Measurements from ENCODE around the gene GOLGA2.
"Not testable (repeated sequence)": the region's sequence is repeated elsewhere in the genome, so short reads cannot be mapped to it uniquely, and the experiment has no call there.

GOLGA2 gene

GRCh38 chr9:128292009-128292408 lies 16.2 kb upstream of the GOLGA2 start:
- H3K27ac ChIP-seq: no peak overlapping the region
- TF ChIP-seq ZFX (IDR thresholded peaks at IDR 0.05): no peak
- no peak for TF ChIP-seq CTCF (conservative IDR thresholded peaks at IDR 0.05)

- no peak overlapping the region for H3K27ac ChIP-seq
- TF ChIP-seq CTCF (conservative IDR thresholded peaks at IDR 0.05): no peak
- no peak for TF ChIP-seq ZFX (IDR thresholded peaks at IDR 0.05)
Observed at GRCh38 chr9:128288273-128289004, 12.6 kb upstream of the GOLGA2 start.

- TF ChIP-seq ZFX (IDR thresholded peaks at IDR 0.05) (no peak), CTCF (conservative IDR thresholded peaks at IDR 0.05) (no peak)
- H3K27ac ChIP-seq: no peak overlapping the region
Observed at GRCh38 chr9:128286440-128286839, 10.6 kb upstream of the GOLGA2 start.

GRCh38 chr9:128285033-128285784 lies 9.4 kb upstream of the GOLGA2 start:
- no peak overlapping the region for H3K27ac ChIP-seq
- TF ChIP-seq CTCF (conservative IDR thresholded peaks at IDR 0.05) (no peak), ZFX (IDR thresholded peaks at IDR 0.05) (no peak)

- no peak overlapping the region for H3K27ac ChIP-seq
- no peak for TF ChIP-seq CTCF (conservative IDR thresholded peaks at IDR 0.05)
- no peak for TF ChIP-seq ZFX (IDR thresholded peaks at IDR 0.05)
Observed at GRCh38 chr9:128282500-128282899, 6.7 kb upstream of the GOLGA2 start.

- H3K27ac ChIP-seq: no peak overlapping the region
- TF ChIP-seq CTCF (conservative IDR thresholded peaks at IDR 0.05) (no peak), ZFX (IDR thresholded peaks at IDR 0.05) (no peak)
Observed at GRCh38 chr9:128280084-128280622, 4.3 kb upstream of the GOLGA2 start.

GRCh38 chr9:128279088-128280073 lies 3.6 kb upstream of the GOLGA2 start:
- H3K27ac ChIP-seq: not testable (repeated sequence)
